Endothelial cell of umbilical vein (primary cell): ENCODE results near the gene TLX1.

Source experiments
- POLR2A ChIP-seq: IDR thresholded peaks from 2 replicates; pipeline ENCODE4 v1.6.1; 2012; ENCODE audit warnings: low read depth, mild to moderate bottlenecking, control low read depth, low read length
- POLR2AphosphoS5 ChIP-seq: IDR thresholded peaks from 2 replicates; pipeline ENCODE4 v1.6.1; 2012; ENCODE audit warnings: low read depth, mild to moderate bottlenecking, control low read depth, low read length, moderate library complexity; ENCODE audit not compliant: insufficient read depth
- TF ChIP-seq, protein P1 (sequence below), 2 donors: IDR thresholded peaks; 1 replicate in 1 of 2; 2 replicates in 1 of 2; pipeline ENCODE4 v1.5.1; 2011; ENCODE audit warnings: low read length in 2 of 2, mild to moderate bottlenecking in 2 of 2, moderate library complexity in 2 of 2, control low read depth in 1 of 2, inconsistent platforms in 1 of 2, low read depth in 1 of 2; ENCODE audit not compliant: insufficient read depth in 1 of 2; ENCODE audit errors: extremely low read depth in 1 of 2

DNA sequence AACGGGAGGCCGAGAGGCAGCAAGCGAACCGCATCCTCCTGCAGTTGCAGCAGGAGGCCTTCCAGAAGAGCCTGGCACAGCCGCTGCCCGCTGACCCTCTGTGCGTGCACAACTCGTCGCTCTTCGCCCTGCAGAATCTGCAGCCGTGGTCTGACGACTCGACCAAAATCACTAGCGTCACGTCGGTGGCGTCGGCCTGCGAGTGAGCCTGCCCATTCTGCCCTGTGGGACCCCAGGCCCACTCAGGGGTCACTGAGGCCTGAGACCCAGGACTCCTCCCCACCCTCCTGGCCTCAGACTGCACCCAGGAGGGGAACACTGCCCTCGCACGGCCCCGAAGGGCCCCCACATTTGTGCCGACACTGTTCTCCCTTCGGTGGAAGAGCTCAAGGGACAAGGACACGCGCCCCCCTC is 5.6 kb downstream of the TLX1 start:
- no peak for TF ChIP-seq POLR2A
- TF ChIP-seq, protein P1, sequence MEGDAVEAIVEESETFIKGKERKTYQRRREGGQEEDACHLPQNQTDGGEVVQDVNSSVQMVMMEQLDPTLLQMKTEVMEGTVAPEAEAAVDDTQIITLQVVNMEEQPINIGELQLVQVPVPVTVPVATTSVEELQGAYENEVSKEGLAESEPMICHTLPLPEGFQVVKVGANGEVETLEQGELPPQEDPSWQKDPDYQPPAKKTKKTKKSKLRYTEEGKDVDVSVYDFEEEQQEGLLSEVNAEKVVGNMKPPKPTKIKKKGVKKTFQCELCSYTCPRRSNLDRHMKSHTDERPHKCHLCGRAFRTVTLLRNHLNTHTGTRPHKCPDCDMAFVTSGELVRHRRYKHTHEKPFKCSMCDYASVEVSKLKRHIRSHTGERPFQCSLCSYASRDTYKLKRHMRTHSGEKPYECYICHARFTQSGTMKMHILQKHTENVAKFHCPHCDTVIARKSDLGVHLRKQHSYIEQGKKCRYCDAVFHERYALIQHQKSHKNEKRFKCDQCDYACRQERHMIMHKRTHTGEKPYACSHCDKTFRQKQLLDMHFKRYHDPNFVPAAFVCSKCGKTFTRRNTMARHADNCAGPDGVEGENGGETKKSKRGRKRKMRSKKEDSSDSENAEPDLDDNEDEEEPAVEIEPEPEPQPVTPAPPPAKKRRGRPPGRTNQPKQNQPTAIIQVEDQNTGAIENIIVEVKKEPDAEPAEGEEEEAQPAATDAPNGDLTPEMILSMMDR (IDR thresholded peaks at IDR 0.05; ENCODE audit: extremely low read depth in 1 of 2, insufficient read depth in 1 of 2, low read depth in 1 of 2, low read length in 2 of 2), result no peak
- TF ChIP-seq POLR2AphosphoS5, result no peak
